A673 (cell line): ENCODE measurements around the gene CAPN8.

Source experiments
- EZH2 ChIP-seq: fragments of 200-600 bp; sonication (generic); IDR thresholded peaks from 2 replicates; pipeline ENCODE4 v1.6.1; 2017; ENCODE audit warnings: borderline replicate concordance, low read depth, mild to moderate bottlenecking, mixed read lengths, antibody characterized with exemption, low read length; ENCODE audit not compliant: poor library complexity, severe bottlenecking
- TF ChIP-seq, protein P1 (sequence below): fragments of 300-800, 200-600 bp; sonication (generic); conservative IDR thresholded peaks from 2 replicates; pipeline ENCODE4 v1.5.1; 2017; ENCODE audit warnings: low read depth, mild to moderate bottlenecking, antibody characterized with exemption, low read length, moderate library complexity, mixed read lengths

DNA sequence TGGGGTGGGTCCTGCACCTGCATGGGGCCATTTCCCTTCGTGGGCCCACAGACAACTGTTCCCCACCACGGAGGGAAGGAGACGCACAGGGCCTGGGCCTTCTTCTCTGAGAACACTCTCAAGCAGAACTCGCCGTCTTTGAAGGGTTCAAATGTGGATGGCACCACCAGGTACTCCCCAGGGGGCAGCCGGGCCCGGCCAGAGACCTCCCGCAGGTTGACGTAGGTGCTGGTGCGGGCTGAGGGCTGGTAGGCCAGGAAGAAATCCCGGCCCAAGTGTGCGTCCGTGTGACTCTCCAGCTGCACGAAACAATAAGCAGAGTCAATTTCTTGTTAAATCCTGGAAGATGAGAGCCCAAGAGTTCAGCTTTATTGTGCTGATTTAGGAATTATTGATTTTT is 56.4 kb downstream of the CAPN8 start:
- TF ChIP-seq, protein P1, sequence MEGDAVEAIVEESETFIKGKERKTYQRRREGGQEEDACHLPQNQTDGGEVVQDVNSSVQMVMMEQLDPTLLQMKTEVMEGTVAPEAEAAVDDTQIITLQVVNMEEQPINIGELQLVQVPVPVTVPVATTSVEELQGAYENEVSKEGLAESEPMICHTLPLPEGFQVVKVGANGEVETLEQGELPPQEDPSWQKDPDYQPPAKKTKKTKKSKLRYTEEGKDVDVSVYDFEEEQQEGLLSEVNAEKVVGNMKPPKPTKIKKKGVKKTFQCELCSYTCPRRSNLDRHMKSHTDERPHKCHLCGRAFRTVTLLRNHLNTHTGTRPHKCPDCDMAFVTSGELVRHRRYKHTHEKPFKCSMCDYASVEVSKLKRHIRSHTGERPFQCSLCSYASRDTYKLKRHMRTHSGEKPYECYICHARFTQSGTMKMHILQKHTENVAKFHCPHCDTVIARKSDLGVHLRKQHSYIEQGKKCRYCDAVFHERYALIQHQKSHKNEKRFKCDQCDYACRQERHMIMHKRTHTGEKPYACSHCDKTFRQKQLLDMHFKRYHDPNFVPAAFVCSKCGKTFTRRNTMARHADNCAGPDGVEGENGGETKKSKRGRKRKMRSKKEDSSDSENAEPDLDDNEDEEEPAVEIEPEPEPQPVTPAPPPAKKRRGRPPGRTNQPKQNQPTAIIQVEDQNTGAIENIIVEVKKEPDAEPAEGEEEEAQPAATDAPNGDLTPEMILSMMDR: no peak
- no peak for TF ChIP-seq EZH2
